Superior temporal gyrus (tissue), 1 donor: ENCODE measurements around the gene MCTS1.
"Not testable (repeated sequence)": the region's sequence is repeated elsewhere in the genome, so short reads cannot be mapped to it uniquely, and the experiment has no call there.

Source experiments
- DNase-seq: peaks from one replicate; pipeline ENCODE4 v3.0.0-alpha.2; 2016; ENCODE audit errors: extremely low spot score

MCTS1 gene

GRCh38 chrX:120603707-120604360 is at the start of gene MCTS1:
Gene MCTS1, plus strand, starts transcription at chrX:120604101. Its CDS starts 136 bp downstream, at chrX:120604237.
- peak; percentile 85 for DNase-seq

GRCh38 chrX:120556251-120556650 is 47.6 kb upstream of the MCTS1 start:
- DNase-seq = no peak

GRCh38 chrX:120559804-120560203 is 44.1 kb upstream of the MCTS1 start:
- peak; percentile 18 for DNase-seq

GRCh38 chrX:120560405-120560841 is 43.5 kb upstream of the MCTS1 start:
- DNase-seq = peak; percentile 43

GRCh38 chrX:120560842-120561633 is 42.9 kb upstream of the MCTS1 start, which contains the start of gene CUL4B:
Gene CUL4B, minus strand, starts transcription at chrX:120560962. Its CDS starts 324 bp downstream, at chrX:120560638.
- peak; percentile 92 for DNase-seq

GRCh38 chrX:120561634-120562568 is 42.0 kb upstream of the MCTS1 start:
- peak; percentile 80 for DNase-seq

- no peak for DNase-seq
Observed at GRCh38 chrX:120562569-120562926, 41.4 kb upstream of the MCTS1 start.

GRCh38 chrX:120564925-120565324 is 39.0 kb upstream of the MCTS1 start:
- no peak for DNase-seq

GRCh38 chrX:120566817-120567216 is 37.1 kb upstream of the MCTS1 start:
- no peak for DNase-seq

GRCh38 chrX:120568035-120568434 is 35.9 kb upstream of the MCTS1 start:
- no peak for DNase-seq

GRCh38 chrX:120568609-120569008 is 35.3 kb upstream of the MCTS1 start:
- DNase-seq = no peak

GRCh38 chrX:120570011-120570600 is 33.8 kb upstream of the MCTS1 start:
- no peak for DNase-seq

- not testable (repeated sequence) for DNase-seq
Observed at GRCh38 chrX:120573806-120574205, 30.1 kb upstream of the MCTS1 start.

GRCh38 chrX:120575379-120576114 is 28.4 kb upstream of the MCTS1 start:
- DNase-seq = no peak

- DNase-seq = no peak
Observed at GRCh38 chrX:120585702-120586101, 18.2 kb upstream of the MCTS1 start.

GRCh38 chrX:120604361-120604782 is 471 bp downstream of the MCTS1 start:
- peak; percentile 18 for DNase-seq

- DNase-seq = no peak
Observed at GRCh38 chrX:120612086-120612485, 8.2 kb downstream of the MCTS1 start.

GRCh38 chrX:120614816-120615215 is 10.9 kb downstream of the MCTS1 start:
- DNase-seq = no peak

GRCh38 chrX:120617996-120618630 is 14.2 kb downstream of the MCTS1 start:
- no peak for DNase-seq

GRCh38 chrX:120625371-120625770 is 21.5 kb downstream of the MCTS1 start:
- DNase-seq = no peak
